GM12891 (cell line): ENCODE measurements around the gene TMPRSS13.

Experiments used
- POLR2A ChIP-seq: IDR thresholded peaks from 2 replicates; pipeline ENCODE4 v1.6.1; 2011; ENCODE audit warnings: low read depth, low read length, control low read depth
- POLR2AphosphoS5 ChIP-seq: IDR thresholded peaks from 2 replicates; pipeline ENCODE4 v1.6.1; 2011; ENCODE audit warnings: low read depth, low read length, control low read depth
- SPI1 ChIP-seq: IDR thresholded peaks from 2 replicates; pipeline ENCODE4 v1.6.1; 2011; ENCODE audit warnings: low read depth, low read length, control low read depth
- TAF1 ChIP-seq: IDR thresholded peaks from 2 replicates; pipeline ENCODE4 v1.6.1; 2011; ENCODE audit warnings: low read depth, low read length, control low read depth

DNA sequence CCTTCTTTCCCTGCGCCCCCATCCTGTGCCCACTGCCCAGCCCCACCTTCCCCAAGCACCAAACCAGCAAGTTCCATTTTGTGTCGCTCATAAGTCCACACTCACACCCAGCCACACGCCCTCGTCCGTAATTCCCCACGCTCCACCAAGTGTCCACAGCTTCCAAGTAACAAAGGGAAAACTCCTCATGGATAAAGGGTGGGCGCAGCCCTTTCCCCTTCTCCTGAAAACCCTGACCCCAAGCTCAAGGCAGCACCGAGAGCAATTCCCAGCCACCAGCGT, 53.2 kb downstream of the TMPRSS13 start:
- no peak for TF ChIP-seq POLR2AphosphoS5
- TF ChIP-seq POLR2A = no peak
- TF ChIP-seq TAF1 = no peak
- no peak for TF ChIP-seq SPI1
